ENCODE results near the gene GRIK4. TPM values are rescaled to one million over a fixed set of nuclear protein-coding genes. Genes with fewer than 3 reads are reported as not detected.

The GRIK4 gene
- total RNA-seq, 1 experiment from 2014 or later = 3.3 TPM

DNA sequence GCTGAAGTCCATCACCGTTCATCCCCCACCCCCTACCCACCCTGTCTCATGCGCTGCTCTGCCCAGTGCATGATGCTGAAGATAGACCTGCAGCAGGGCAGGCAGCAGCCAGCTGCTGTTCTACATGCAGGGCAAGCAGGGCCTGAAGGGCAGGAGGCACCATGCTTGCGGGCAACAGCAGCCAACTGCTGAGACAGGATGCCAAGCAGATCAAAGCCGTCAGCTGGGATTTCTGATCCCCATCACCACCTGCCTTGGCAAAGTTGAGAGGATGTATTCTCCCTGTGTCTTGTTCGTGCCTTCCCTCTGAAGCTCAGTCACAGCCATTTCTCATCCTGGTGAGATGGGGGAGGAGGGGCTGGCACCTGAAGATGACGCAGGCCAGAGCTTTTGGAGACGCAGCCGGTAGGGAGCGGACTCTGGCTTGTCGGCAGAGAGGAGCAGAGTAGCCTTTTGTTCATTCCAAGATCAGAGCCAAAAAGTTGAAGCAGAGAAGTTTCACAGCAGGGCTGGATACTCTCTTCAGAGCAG lies 227.0 kb downstream of the GRIK4 start:
- H3K27me3 Mint-ChIP-seq (ENCODE audit: low read depth) = no peaks in the 10 kb centered on the region
- H3K27ac Mint-ChIP-seq = no peak overlapping the region; the same call in 1 of the 2 replicates
- ATAC-seq (no peak), DNase-seq (ENCODE audit: low spot score) (no peak)
- H3K36me3 Mint-ChIP-seq = no peaks in the 10 kb centered on the region
- CTCF ChIA-PET = interaction anchor here (1.0 to 3.7 kb wide), 2 partner anchors 42 to 64 kb away, joined by 4 to 13 read pairs; no protein-coding TSS in a partner anchor
- H3K9me3 Mint-ChIP-seq = no peaks in the 10 kb centered on the region
- TF ChIP-seq GTF2I (CRISPR knock-in tag; conservative IDR thresholded peaks at IDR 0.05) (no peak), CREB1 (CRISPR knock-in tag; IDR thresholded peaks at IDR 0.05) (no peak), ZNF232 (CRISPR knock-in tag; IDR thresholded peaks at IDR 0.05) (no peak), RORB (CRISPR knock-in tag; IDR thresholded peaks at IDR 0.05) (no peak), ZNF121 (CRISPR knock-in tag; IDR thresholded peaks at IDR 0.05) (no peak)
- TF ChIP-seq, protein P1, sequence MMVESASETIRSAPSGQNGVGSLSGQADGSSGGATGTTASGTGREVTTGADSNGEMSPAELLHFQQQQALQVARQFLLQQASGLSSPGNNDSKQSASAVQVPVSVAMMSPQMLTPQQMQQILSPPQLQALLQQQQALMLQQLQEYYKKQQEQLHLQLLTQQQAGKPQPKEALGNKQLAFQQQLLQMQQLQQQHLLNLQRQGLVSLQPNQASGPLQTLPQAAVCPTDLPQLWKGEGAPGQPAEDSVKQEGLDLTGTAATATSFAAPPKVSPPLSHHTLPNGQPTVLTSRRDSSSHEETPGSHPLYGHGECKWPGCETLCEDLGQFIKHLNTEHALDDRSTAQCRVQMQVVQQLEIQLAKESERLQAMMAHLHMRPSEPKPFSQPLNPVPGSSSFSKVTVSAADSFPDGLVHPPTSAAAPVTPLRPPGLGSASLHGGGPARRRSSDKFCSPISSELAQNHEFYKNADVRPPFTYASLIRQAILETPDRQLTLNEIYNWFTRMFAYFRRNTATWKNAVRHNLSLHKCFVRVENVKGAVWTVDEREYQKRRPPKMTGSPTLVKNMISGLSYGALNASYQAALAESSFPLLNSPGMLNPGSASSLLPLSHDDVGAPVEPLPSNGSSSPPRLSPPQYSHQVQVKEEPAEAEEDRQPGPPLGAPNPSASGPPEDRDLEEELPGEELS (CRISPR knock-in tag; IDR thresholded peaks at IDR 0.05) = no peak
- TF ChIP-seq, protein P2, sequence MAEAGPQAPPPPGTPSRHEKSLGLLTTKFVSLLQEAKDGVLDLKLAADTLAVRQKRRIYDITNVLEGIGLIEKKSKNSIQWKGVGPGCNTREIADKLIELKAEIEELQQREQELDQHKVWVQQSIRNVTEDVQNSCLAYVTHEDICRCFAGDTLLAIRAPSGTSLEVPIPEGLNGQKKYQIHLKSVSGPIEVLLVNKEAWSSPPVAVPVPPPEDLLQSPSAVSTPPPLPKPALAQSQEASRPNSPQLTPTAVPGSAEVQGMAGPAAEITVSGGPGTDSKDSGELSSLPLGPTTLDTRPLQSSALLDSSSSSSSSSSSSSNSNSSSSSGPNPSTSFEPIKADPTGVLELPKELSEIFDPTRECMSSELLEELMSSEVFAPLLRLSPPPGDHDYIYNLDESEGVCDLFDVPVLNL (CRISPR knock-in tag; IDR thresholded peaks at IDR 0.05; ENCODE audit: borderline replicate concordance, low read depth) = no peak
- no peaks in the 10 kb centered on the region for H3K4me1 Mint-ChIP-seq
- POLR2A ChIA-PET = no interaction called here
- H3K4me3 Mint-ChIP-seq = no peak overlapping the region

DNA sequence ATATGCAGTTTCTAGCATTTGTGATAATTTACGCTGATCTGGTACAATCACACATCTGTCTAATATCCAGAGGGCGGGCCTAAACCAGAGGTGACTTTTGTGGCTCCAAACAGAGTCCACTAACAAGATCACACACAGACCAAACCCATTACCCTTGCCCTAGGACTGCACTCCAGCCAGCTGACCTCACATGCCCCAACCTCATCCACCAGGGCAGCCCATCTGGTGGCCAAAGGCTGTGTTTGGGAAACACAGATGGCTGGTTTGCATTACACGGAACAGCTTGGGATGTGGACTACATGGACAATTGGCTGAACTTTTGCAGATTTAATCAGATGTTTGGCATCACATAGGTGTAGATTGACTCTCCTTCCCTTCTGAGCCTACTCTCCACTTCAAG lies 228.2 kb downstream of the GRIK4 start:
- no peak overlapping the region for H3K27ac Mint-ChIP-seq
- peaks cover under 1% of the 10 kb centered on the region for H3K4me1 Mint-ChIP-seq
- no peaks in the 10 kb centered on the region for H3K36me3 Mint-ChIP-seq
- no peak overlapping the region for H3K4me3 Mint-ChIP-seq
- no peaks in the 10 kb centered on the region for H3K9me3 Mint-ChIP-seq
- no peak for ATAC-seq
- CTCF ChIA-PET = interaction anchor here (0.8 to 3.7 kb wide), 2 partner anchors 43 to 63 kb away, joined by 3 to 13 read pairs; no protein-coding TSS in a partner anchor
- POLR2A ChIA-PET = no interaction called here
- no peak for DNase-seq (ENCODE audit: low spot score)
- TF ChIP-seq, protein P3, sequence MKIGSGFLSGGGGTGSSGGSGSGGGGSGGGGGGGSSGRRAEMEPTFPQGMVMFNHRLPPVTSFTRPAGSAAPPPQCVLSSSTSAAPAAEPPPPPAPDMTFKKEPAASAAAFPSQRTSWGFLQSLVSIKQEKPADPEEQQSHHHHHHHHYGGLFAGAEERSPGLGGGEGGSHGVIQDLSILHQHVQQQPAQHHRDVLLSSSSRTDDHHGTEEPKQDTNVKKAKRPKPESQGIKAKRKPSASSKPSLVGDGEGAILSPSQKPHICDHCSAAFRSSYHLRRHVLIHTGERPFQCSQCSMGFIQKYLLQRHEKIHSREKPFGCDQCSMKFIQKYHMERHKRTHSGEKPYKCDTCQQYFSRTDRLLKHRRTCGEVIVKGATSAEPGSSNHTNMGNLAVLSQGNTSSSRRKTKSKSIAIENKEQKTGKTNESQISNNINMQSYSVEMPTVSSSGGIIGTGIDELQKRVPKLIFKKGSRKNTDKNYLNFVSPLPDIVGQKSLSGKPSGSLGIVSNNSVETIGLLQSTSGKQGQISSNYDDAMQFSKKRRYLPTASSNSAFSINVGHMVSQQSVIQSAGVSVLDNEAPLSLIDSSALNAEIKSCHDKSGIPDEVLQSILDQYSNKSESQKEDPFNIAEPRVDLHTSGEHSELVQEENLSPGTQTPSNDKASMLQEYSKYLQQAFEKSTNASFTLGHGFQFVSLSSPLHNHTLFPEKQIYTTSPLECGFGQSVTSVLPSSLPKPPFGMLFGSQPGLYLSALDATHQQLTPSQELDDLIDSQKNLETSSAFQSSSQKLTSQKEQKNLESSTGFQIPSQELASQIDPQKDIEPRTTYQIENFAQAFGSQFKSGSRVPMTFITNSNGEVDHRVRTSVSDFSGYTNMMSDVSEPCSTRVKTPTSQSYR (CRISPR knock-in tag; IDR thresholded peaks at IDR 0.05) = no peak
- TF ChIP-seq ZNF263 (CRISPR knock-in tag; IDR thresholded peaks at IDR 0.05; ENCODE audit: low read depth) = no peak
- TF ChIP-seq SP1 (CRISPR knock-in tag; conservative IDR thresholded peaks at IDR 0.05) = no peak
- TF ChIP-seq ATF1 (CRISPR knock-in tag; IDR thresholded peaks at IDR 0.05) = no peak
- TF ChIP-seq FOXP1 (CRISPR knock-in tag; IDR thresholded peaks at IDR 0.05; ENCODE audit: borderline replicate concordance) = no peak
- TF ChIP-seq, protein P4, sequence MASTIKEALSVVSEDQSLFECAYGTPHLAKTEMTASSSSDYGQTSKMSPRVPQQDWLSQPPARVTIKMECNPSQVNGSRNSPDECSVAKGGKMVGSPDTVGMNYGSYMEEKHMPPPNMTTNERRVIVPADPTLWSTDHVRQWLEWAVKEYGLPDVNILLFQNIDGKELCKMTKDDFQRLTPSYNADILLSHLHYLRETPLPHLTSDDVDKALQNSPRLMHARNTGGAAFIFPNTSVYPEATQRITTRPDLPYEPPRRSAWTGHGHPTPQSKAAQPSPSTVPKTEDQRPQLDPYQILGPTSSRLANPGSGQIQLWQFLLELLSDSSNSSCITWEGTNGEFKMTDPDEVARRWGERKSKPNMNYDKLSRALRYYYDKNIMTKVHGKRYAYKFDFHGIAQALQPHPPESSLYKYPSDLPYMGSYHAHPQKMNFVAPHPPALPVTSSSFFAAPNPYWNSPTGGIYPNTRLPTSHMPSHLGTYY (CRISPR knock-in tag; IDR thresholded peaks at IDR 0.05) = no peak
- TF ChIP-seq, protein P5, sequence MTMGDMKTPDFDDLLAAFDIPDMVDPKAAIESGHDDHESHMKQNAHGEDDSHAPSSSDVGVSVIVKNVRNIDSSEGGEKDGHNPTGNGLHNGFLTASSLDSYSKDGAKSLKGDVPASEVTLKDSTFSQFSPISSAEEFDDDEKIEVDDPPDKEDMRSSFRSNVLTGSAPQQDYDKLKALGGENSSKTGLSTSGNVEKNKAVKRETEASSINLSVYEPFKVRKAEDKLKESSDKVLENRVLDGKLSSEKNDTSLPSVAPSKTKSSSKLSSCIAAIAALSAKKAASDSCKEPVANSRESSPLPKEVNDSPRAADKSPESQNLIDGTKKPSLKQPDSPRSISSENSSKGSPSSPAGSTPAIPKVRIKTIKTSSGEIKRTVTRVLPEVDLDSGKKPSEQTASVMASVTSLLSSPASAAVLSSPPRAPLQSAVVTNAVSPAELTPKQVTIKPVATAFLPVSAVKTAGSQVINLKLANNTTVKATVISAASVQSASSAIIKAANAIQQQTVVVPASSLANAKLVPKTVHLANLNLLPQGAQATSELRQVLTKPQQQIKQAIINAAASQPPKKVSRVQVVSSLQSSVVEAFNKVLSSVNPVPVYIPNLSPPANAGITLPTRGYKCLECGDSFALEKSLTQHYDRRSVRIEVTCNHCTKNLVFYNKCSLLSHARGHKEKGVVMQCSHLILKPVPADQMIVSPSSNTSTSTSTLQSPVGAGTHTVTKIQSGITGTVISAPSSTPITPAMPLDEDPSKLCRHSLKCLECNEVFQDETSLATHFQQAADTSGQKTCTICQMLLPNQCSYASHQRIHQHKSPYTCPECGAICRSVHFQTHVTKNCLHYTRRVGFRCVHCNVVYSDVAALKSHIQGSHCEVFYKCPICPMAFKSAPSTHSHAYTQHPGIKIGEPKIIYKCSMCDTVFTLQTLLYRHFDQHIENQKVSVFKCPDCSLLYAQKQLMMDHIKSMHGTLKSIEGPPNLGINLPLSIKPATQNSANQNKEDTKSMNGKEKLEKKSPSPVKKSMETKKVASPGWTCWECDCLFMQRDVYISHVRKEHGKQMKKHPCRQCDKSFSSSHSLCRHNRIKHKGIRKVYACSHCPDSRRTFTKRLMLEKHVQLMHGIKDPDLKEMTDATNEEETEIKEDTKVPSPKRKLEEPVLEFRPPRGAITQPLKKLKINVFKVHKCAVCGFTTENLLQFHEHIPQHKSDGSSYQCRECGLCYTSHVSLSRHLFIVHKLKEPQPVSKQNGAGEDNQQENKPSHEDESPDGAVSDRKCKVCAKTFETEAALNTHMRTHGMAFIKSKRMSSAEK (CRISPR knock-in tag; IDR thresholded peaks at IDR 0.05; ENCODE audit: borderline replicate concordance) = no peak
- TF ChIP-seq, protein P6, sequence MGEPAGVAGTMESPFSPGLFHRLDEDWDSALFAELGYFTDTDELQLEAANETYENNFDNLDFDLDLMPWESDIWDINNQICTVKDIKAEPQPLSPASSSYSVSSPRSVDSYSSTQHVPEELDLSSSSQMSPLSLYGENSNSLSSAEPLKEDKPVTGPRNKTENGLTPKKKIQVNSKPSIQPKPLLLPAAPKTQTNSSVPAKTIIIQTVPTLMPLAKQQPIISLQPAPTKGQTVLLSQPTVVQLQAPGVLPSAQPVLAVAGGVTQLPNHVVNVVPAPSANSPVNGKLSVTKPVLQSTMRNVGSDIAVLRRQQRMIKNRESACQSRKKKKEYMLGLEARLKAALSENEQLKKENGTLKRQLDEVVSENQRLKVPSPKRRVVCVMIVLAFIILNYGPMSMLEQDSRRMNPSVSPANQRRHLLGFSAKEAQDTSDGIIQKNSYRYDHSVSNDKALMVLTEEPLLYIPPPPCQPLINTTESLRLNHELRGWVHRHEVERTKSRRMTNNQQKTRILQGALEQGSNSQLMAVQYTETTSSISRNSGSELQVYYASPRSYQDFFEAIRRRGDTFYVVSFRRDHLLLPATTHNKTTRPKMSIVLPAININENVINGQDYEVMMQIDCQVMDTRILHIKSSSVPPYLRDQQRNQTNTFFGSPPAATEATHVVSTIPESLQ (CRISPR knock-in tag; IDR thresholded peaks at IDR 0.05) = no peak
- no peak for TF ChIP-seq ELF4 (CRISPR knock-in tag; IDR thresholded peaks at IDR 0.05; ENCODE audit: low read depth)
- no peaks in the 10 kb centered on the region for H3K27me3 Mint-ChIP-seq (ENCODE audit: low read depth)

Data from WTC11 (cell line).